CD14-positive monocyte (primary cell): ENCODE data around the gene PHF21B. TPM values are rescaled to one million over a fixed set of nuclear protein-coding genes. Genes with fewer than 3 reads are reported as not detected.
"Not testable (repeated sequence)": the region's sequence is repeated elsewhere in the genome, so short reads cannot be mapped to it uniquely, and the experiment has no call there.

Experiments used
- DNase-seq, 3 donors: peaks; one replicate each; pipeline ENCODE4 v3.0.0-alpha.2; 2011 to 2022
- H2AFZ ChIP-seq: 2 replicates; pipeline ENCODE4 v1.6.0; 2012; ENCODE audit warnings: mild to moderate bottlenecking, low read depth, low read length, inconsistent platforms; ENCODE audit not compliant: insufficient read depth, poor library complexity, severe bottlenecking
- H3K27ac ChIP-seq, 2 donors: 1 replicate in 1 of 2; 2 replicates in 1 of 2; pipeline ENCODE4 v1.5.1; 2012 to 2013; ENCODE audit warnings: low read length in 2 of 2, control low read depth in 1 of 2, inconsistent platforms in 1 of 2, low read depth in 1 of 2, mild to moderate bottlenecking in 1 of 2
- H3K27me3 ChIP-seq, 2 donors: one replicate each; pipeline versions ENCODE4 v1.6.0 to v1.6.1; 2011 to 2013; ENCODE audit warnings: low read length in 2 of 2; ENCODE audit not compliant: control insufficient read depth in 2 of 2, insufficient read depth in 2 of 2
- H3K36me3 ChIP-seq, 2 donors: replicated peaks in 1 of 2; 1 replicate in 1 of 2; 2 replicates in 1 of 2; pipeline versions ENCODE4 v1.5.1 to v1.6.1; 2012 to 2013; ENCODE audit warnings: low read length in 2 of 2, control low read depth in 1 of 2, inconsistent platforms in 1 of 2, mild to moderate bottlenecking in 1 of 2; ENCODE audit not compliant: insufficient read depth in 2 of 2, control insufficient read depth in 1 of 2
- H3K4me1 ChIP-seq, 2 donors: 1 replicate in 1 of 2; 2 replicates in 1 of 2; pipeline versions ENCODE4 v1.5.1 to v1.6.1; 2012 to 2013; ENCODE audit warnings: low read length in 2 of 2, control low read depth in 1 of 2, inconsistent platforms in 1 of 2, mild to moderate bottlenecking in 1 of 2, moderate library complexity in 1 of 2; ENCODE audit not compliant: insufficient read depth in 2 of 2, control insufficient read depth in 1 of 2
- H3K4me2 ChIP-seq: replicated peaks from 2 replicates; pipeline ENCODE3; 2012; ENCODE audit warnings: low read length, moderate library complexity, mild to moderate bottlenecking; ENCODE audit not compliant: poor library complexity, severe bottlenecking; ENCODE audit errors: extremely low read depth
- H3K4me3 ChIP-seq, 3 experiments: fragments of 200-600 bp in 1 of 3; sonication (generic) in 1 of 3; replicated peaks in 1 of 3; 1 replicate in 2 of 3; 2 replicates in 1 of 3; pipeline ENCODE4 v1.5.1; 2011 to 2013; ENCODE audit warnings: low read length in 3 of 3, mild to moderate bottlenecking in 3 of 3, control low read depth in 2 of 3, low read depth in 2 of 3, inconsistent platforms in 1 of 3, moderate library complexity in 1 of 3
- H3K79me2 ChIP-seq: 2 replicates; pipeline ENCODE4 v1.6.0; 2012; ENCODE audit warnings: mild to moderate bottlenecking, control low read depth, inconsistent platforms, low read length, moderate library complexity; ENCODE audit not compliant: insufficient read depth
- H3K9ac ChIP-seq: 2 replicates; pipeline ENCODE4 v1.6.0; 2017; ENCODE audit warnings: low read length, mild to moderate bottlenecking; ENCODE audit not compliant: insufficient read depth, poor library complexity, severe bottlenecking
- H3K9me3 ChIP-seq, 2 donors: replicated peaks in 1 of 2; 1 replicate in 1 of 2; 2 replicates in 1 of 2; pipeline versions ENCODE4 v1.5.1 to v1.6.1; 2012 to 2013; ENCODE audit warnings: low read length in 2 of 2, control low read depth in 1 of 2; ENCODE audit not compliant: control insufficient read depth in 1 of 2, insufficient read depth in 1 of 2
- H4K20me1 ChIP-seq: 2 replicates; pipeline ENCODE4 v1.6.0; 2012; ENCODE audit warnings: mild to moderate bottlenecking, low read length, control low read depth, moderate library complexity; ENCODE audit not compliant: insufficient read depth
- H3K27ac Mint-ChIP-seq, 7 donors: one replicate each; pipeline ENCODE4 v1.8.0; 2020; ENCODE audit warnings: mild to moderate bottlenecking in 7 of 7, mixed read lengths in 7 of 7, moderate library complexity in 6 of 7, inconsistent platforms in 2 of 7
- H3K27me3 Mint-ChIP-seq, 3 donors: one replicate each; pipeline ENCODE4 v1.8.0; 2021 to 2022; ENCODE audit warnings: low read depth in 3 of 3, mild to moderate bottlenecking in 3 of 3, mixed read lengths in 3 of 3, moderate library complexity in 3 of 3, inconsistent platforms in 1 of 3
- H3K36me3 Mint-ChIP-seq, 2 donors: one replicate each; pipeline ENCODE4 v1.8.0; 2020; ENCODE audit warnings: mixed read lengths in 2 of 2, inconsistent platforms in 1 of 2, mild to moderate bottlenecking in 1 of 2
- H3K4me1 Mint-ChIP-seq: one replicate; pipeline ENCODE4 v1.8.0; 2020; ENCODE audit warnings: mild to moderate bottlenecking, mixed read lengths
- H3K4me3 Mint-ChIP-seq, 2 donors: one replicate each; pipeline ENCODE4 v1.8.0; 2020; ENCODE audit warnings: mild to moderate bottlenecking in 2 of 2, mixed read lengths in 2 of 2, moderate library complexity in 1 of 2
- H3K9me3 Mint-ChIP-seq, 7 donors: one replicate each; pipeline ENCODE4 v1.8.0; 2020 to 2022; ENCODE audit warnings: mixed read lengths in 7 of 7, mild to moderate bottlenecking in 6 of 7, moderate library complexity in 6 of 7, inconsistent platforms in 2 of 7
- WGBS: methylation state at CpG from one replicate; pipeline ENCODE4 v1.1.5; 2013; ENCODE audit warnings: missing lambda C conversion rate; ENCODE audit not compliant: insufficient coverage; 5-methylcytosine and 5-hydroxymethylcytosine counted together
- intact Hi-C, 2 donors: fragments of 100-400 bp; cut with micrococcal nuclease; formaldehyde crosslinking; loops; one replicate each; pipeline versions ENCODE4 v1.15.0 to v1.15.1; 2023
- polyA plus RNA-seq, 3 donors: library from polyadenylated mRNA; depleted of rRNA in 1 of 3; unstranded in 2 of 3; stranded (reverse) in 1 of 3; fragments of 300-500 nt in 2 of 3; fragments of >200 nt in 1 of 3; fragmentation: Illumina TruSeq in 2 of 3; gene quantifications; 1 replicate in 2 of 3; 2 replicates in 1 of 3; pipeline ENCODE4 v1.2.3, GENCODE V29; 2012 to 2021
- TF ChIP-seq, protein P1 (sequence below): fragments of 200-600 bp; IDR thresholded peaks from one replicate; pipeline ENCODE4 v1.8.0; 2022; ENCODE audit warnings: antibody characterized with exemption, mild to moderate bottlenecking

The PHF21B gene
- polyA plus RNA-seq, 3 donors = not detected

DNA sequence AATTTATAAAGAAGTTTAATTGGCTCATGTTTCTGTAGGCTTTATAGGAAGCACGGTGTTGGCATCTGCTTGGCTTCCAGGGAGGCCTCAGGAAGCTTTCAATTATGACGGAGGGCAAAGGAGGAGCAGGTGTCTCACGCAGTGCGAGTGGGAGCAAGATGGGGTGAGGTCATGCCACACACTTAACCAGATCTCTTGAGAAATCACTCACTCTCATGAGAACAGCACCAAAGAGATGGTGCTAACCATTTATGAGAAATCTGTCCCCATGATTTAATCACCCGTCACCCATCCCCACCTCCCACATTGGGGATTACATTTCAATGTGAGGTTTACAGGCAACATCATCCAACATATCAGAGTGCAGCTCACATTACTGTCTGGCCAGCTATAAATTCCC, 153.9 kb downstream of the PHF21B start:
- Histone ChIP-seq H3K4me3 (no peak overlapping the region), H3K36me3 (no peaks in the 10 kb centered on the region), H3K9ac (no peak overlapping the region), H3K27me3 (no peaks in the 10 kb centered on the region), H3K27ac (no peak overlapping the region), H4K20me1 (no peaks in the 10 kb centered on the region), H3K79me2 (no peaks in the 10 kb centered on the region), H3K9me3 (no peaks in the 10 kb centered on the region), H3K4me2 (no peak overlapping the region), H2AFZ (no peak overlapping the region), H3K4me1 (no peaks in the 10 kb centered on the region)
- TF ChIP-seq, protein P1, sequence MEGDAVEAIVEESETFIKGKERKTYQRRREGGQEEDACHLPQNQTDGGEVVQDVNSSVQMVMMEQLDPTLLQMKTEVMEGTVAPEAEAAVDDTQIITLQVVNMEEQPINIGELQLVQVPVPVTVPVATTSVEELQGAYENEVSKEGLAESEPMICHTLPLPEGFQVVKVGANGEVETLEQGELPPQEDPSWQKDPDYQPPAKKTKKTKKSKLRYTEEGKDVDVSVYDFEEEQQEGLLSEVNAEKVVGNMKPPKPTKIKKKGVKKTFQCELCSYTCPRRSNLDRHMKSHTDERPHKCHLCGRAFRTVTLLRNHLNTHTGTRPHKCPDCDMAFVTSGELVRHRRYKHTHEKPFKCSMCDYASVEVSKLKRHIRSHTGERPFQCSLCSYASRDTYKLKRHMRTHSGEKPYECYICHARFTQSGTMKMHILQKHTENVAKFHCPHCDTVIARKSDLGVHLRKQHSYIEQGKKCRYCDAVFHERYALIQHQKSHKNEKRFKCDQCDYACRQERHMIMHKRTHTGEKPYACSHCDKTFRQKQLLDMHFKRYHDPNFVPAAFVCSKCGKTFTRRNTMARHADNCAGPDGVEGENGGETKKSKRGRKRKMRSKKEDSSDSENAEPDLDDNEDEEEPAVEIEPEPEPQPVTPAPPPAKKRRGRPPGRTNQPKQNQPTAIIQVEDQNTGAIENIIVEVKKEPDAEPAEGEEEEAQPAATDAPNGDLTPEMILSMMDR = no peak
- H3K4me3 Mint-ChIP-seq = no peak overlapping the region
- WGBS = 93% methylated on average over 2 of the region's 5 CpGs
- H3K27ac Mint-ChIP-seq = no peak overlapping the region
- no peaks in the 10 kb centered on the region for H3K36me3 Mint-ChIP-seq
- DNase-seq = no peak
- peaks cover 0 to 6% (median 0%) of the 10 kb centered on the region in 7 donors for H3K9me3 Mint-ChIP-seq
- H3K4me1 Mint-ChIP-seq = no peaks in the 10 kb centered on the region
- H3K27me3 Mint-ChIP-seq = peaks cover 2 to 9% (median 6%) of the 10 kb centered on the region in 3 donors
- intact Hi-C loops = no loop called here

DNA sequence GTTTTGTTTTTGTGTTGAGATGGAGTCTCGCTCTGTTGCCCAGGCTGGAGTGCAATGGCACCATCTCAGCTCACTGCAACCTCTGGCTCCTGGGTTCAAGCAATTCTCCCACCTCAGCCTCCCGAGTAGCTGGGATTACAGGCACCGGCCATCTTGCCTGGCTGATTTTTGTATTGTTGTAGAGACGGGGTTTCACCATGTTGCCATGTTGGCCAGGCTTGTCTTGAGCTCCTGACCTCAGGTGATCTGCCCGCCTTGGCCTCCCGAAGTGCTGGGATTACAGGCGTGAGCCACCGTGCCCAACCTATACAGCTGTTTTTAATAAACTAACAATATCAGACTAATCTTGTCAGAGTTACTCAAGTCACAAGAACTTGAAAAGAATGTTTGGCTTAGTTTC, 155.2 kb downstream of the PHF21B start:
- H3K36me3 ChIP-seq, H3K4me1 ChIP-seq, intact Hi-C loops, H3K9me3 ChIP-seq, H3K79me2 ChIP-seq, H4K20me1 ChIP-seq, H3K36me3 Mint-ChIP-seq, H3K4me3 ChIP-seq, H3K27ac Mint-ChIP-seq, H3K27me3 ChIP-seq, H3K9me3 Mint-ChIP-seq, H3K4me3 Mint-ChIP-seq, H3K9ac ChIP-seq, H3K4me2 ChIP-seq, H3K27me3 Mint-ChIP-seq, H3K27ac ChIP-seq, H3K4me1 Mint-ChIP-seq, DNase-seq, H2AFZ ChIP-seq: not testable (repeated sequence)
- 100% methylated on average over 2 of the region's 8 CpGs for WGBS
